SJSA1 (cell line): ENCODE measurements around the gene LRRN2. TPM values are rescaled to one million over a fixed set of nuclear protein-coding genes. Genes with fewer than 3 reads are reported as not detected.
"Not testable (repeated sequence)": the region's sequence is repeated elsewhere in the genome, so short reads cannot be mapped to it uniquely, and the experiment has no call there.

ENCODE experiments used
- DNase-seq, 2 experiments: peaks; one replicate each; pipeline ENCODE4 v3.0.0-alpha.2; 2015 to 2020; ENCODE audit warnings: low spot score in 2 of 2, low read depth in 1 of 2
- H3K27ac ChIP-seq: fragments of 250-450 bp; sonication (Bioruptor Pico); 2 replicates; pipeline ENCODE4 v1.5.1; 2020; ENCODE audit warnings: mild to moderate bottlenecking, moderate library complexity
- H3K27me3 ChIP-seq: fragments of 250-450 bp; sonication (Bioruptor Pico); replicated peaks from 2 replicates; pipeline ENCODE4 v1.5.1; 2020; ENCODE audit warnings: mild to moderate bottlenecking, moderate library complexity
- H3K36me3 ChIP-seq: fragments of 250-450 bp; sonication (Bioruptor Pico); 2 replicates; pipeline ENCODE4 v1.5.1; 2020; ENCODE audit warnings: mild to moderate bottlenecking
- H3K4me1 ChIP-seq: fragments of 250-450 bp; sonication (Bioruptor Pico); replicated peaks from 2 replicates; pipeline ENCODE4 v1.6.1; 2021; ENCODE audit warnings: mild to moderate bottlenecking
- H3K4me3 ChIP-seq: fragments of 250-450 bp; sonication (Bioruptor Pico); 2 replicates; pipeline ENCODE4 v1.5.1; 2020; ENCODE audit warnings: mild to moderate bottlenecking
- H3K9me3 ChIP-seq: fragments of 250-450 bp; sonication (Bioruptor Pico); replicated peaks from 2 replicates; pipeline ENCODE4 v1.5.1; 2020; ENCODE audit warnings: mild to moderate bottlenecking
- total RNA-seq: library from RNA; depleted of rRNA; stranded (reverse); fragments of >200 nt; shearing (Covaris generic); gene quantifications from 2 replicates; pipeline ENCODE4 v1.2.3, GENCODE V29; 2014; rRNA removed

The LRRN2 gene
- total RNA-seq = not detected in 2 replicates

DNA sequence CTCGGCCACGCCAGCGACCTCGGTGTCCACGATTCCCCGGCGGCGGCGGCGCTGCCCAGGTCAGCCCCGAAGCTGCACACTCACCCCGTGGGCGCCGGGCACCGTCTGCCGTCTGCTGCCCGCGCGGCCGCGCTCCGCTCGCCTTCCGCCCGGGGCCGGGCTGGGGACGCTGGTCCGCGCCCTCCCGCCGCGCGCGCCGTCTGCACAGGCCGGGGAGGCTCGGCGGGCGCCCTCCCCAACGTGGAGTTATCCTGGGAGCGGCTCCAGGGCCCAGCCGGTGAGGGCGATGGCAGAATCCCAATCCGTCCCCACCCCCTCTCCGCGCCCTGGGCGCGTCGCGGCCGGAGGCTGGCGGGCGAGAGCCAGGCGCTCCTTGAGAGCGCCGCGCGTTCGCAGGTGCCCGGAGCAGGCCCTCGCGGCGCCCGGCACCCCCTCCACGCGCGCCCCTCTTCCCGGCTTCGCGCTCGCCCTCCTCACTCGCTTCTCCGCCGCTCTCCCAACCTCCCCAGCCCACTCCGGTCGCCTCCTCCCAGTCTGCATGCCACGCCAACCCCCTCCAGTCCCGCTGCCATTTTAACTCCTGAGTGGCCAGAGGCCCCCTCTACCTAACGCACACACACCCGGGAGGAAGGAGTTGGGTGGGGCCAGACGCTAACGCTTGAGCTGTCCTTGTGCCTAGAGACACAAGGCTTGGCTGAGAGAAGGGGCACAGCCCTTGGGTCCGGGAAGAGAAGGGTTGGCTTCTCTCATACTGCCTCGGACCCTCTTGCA is at the start of gene LRRN2:
Gene LRRN2 (minus strand): TSS at position 503 of the 771 bp plus-strand sequence. CDS start 65,746 bp downstream, outside the sequence.
- H3K27ac ChIP-seq = no peak within 1 kb of the TSS
- H3K9me3 ChIP-seq = no peaks in the 10 kb centered on the region
- peaks cover 5% of the 10 kb centered on the region; the same call in 1 of the 2 replicates for H3K4me1 ChIP-seq
- no peak within 1 kb of the TSS for H3K4me3 ChIP-seq
- no peaks in the 10 kb centered on the region for H3K36me3 ChIP-seq
- no peak for DNase-seq
- H3K27me3 ChIP-seq = peaks cover 62% of the 10 kb centered on the region

DNA sequence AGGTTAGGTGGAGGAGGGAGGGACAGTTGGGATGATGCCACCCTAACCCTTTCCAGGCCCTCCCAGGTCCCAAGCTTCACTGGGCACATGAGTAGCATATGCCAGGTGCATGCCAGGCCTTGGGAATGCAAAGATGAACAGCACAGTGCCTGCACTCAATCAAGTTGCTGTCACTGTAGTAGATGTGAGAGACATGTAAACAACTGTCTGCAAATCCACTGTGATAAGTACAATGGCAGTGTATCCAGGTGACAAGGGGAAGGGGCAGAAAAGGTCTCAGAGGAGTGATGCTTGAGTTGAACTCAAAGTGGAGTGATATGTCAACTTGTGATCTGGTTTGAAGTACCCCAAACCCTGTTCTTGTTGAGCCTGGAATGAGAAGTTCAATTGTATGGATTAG is 49.5 kb upstream of the LRRN2 start:
- Histone ChIP-seq H3K27me3 (peaks cover 30% of the 10 kb centered on the region), H3K36me3 (no peaks in the 10 kb centered on the region), H3K27ac (no peak overlapping the region), H3K4me1 (no peaks in the 10 kb centered on the region), H3K4me3 (no peak overlapping the region), H3K9me3 (no peaks in the 10 kb centered on the region; the same call in 1 of the 2 replicates)
- no peak for DNase-seq

GRCh38 chr1:204733869-204734596 is 48.5 kb upstream of the LRRN2 start:
- no peak overlapping the region for H3K4me3 ChIP-seq
- peaks cover 30% of the 10 kb centered on the region for H3K27me3 ChIP-seq
- no peak for DNase-seq
- no peak overlapping the region for H3K27ac ChIP-seq
- no peaks in the 10 kb centered on the region for H3K4me1 ChIP-seq
- no peaks in the 10 kb centered on the region for H3K36me3 ChIP-seq
- H3K9me3 ChIP-seq = no peaks in the 10 kb centered on the region; the same call in 1 of the 2 replicates

- H3K4me3 ChIP-seq = no peak overlapping the region
- no peak overlapping the region for H3K27ac ChIP-seq
- peaks cover 37% of the 10 kb centered on the region for H3K27me3 ChIP-seq
- no peaks in the 10 kb centered on the region for H3K36me3 ChIP-seq
- no peak for DNase-seq
- no peaks in the 10 kb centered on the region for H3K4me1 ChIP-seq
- no peaks in the 10 kb centered on the region for H3K9me3 ChIP-seq
These were observed 47.8 kb upstream of the LRRN2 start for GRCh38 chr1:204733289-204733688.

DNA sequence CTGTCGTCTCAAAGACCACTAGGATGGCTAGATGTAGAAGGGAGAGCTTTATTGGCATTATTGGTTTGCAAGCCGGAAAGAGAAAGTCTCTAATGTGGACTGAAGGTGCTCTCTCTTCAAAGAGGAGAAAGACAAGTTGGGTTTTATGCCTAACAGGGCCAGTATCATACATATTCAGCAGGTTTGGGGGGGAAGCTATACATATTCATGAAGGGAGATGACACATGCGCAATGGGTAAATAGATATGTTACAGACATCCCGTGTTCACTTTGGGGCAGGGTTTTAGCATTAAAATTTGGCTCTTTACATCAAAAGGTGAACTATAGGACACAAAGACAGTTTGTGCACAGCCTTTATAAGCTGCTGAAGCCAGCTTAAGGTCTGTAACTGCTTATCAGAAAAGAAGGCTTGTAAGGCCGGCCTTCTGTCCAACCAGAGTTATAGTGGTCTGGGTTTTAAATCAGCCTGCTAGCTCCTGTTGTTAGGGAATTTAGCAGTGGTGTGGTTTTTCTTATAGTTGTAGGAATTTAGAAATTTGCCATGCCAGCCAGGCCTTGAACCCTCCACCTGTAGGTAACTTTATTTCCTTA is 46.5 kb upstream of the LRRN2 start:
- H3K4me1 ChIP-seq = no peaks in the 10 kb centered on the region
- H3K36me3 ChIP-seq = no peaks in the 10 kb centered on the region
- peaks cover 34% of the 10 kb centered on the region for H3K27me3 ChIP-seq
- H3K4me3 ChIP-seq = no peak overlapping the region
- DNase-seq = no peak
- no peaks in the 10 kb centered on the region for H3K9me3 ChIP-seq
- no peak overlapping the region for H3K27ac ChIP-seq

GRCh38 chr1:204731509-204731908 is 46.0 kb upstream of the LRRN2 start:
- H3K4me3 ChIP-seq = no peak overlapping the region
- DNase-seq = no peak
- no peaks in the 10 kb centered on the region for H3K9me3 ChIP-seq
- no peaks in the 10 kb centered on the region for H3K36me3 ChIP-seq
- peaks cover 33% of the 10 kb centered on the region for H3K27me3 ChIP-seq
- no peaks in the 10 kb centered on the region for H3K4me1 ChIP-seq
- H3K27ac ChIP-seq = no peak overlapping the region

- Histone ChIP-seq H3K4me1 (no peaks in the 10 kb centered on the region), H3K4me3 (no peak overlapping the region), H3K27ac (no peak overlapping the region), H3K36me3 (no peaks in the 10 kb centered on the region), H3K27me3 (peaks cover 31% of the 10 kb centered on the region), H3K9me3 (no peaks in the 10 kb centered on the region)
- DNase-seq = no peak
These were observed 45.4 kb upstream of the LRRN2 start for GRCh38 chr1:204730826-204731459.

DNA sequence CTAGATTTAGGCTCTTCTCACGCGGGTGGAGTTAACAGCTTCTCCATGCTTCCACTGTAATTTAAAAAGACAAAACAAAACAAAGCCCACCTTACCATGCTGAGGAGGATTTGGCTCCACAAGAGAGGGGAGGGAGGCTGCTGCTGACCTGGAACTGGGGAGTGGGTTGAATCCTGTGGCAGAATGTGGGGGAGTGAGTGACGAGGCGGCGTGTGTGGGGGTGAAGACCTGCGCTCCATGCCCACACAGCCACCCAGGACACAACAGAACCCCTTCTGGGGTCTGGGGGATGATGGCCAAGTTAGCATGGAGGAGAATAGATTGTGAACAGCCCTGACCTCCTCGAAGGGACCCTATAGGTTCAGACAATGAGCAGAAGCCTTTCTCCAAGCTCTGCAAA is 44.0 kb upstream of the LRRN2 start:
- no peak for DNase-seq
- Histone ChIP-seq H3K36me3 (no peaks in the 10 kb centered on the region), H3K27me3 (peaks cover 27% of the 10 kb centered on the region), H3K4me3 (no peak overlapping the region), H3K4me1 (no peaks in the 10 kb centered on the region), H3K9me3 (no peaks in the 10 kb centered on the region), H3K27ac (no peak overlapping the region)

DNA sequence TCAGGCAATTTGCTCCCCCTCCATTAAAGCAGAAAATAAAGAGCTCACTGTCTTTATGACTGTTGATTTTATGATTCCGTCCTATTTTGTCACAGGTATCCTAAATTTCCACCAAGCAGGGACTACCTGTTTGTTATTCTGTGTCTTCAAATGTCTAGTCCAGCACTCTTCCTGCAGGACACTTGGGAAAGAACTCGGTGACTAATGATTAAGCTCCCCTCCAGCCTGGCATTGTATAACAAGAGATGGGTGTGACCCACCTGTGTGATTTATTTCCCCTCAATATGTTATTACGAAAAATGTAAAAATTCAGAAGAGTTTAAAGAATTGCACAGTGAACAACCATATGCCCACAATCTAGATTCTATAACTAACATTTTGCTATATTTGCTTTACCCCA is 42.9 kb upstream of the LRRN2 start:
- H3K4me3 ChIP-seq = no peak overlapping the region
- no peaks in the 10 kb centered on the region for H3K4me1 ChIP-seq
- H3K9me3 ChIP-seq = no peaks in the 10 kb centered on the region
- no peak overlapping the region for H3K27ac ChIP-seq
- H3K27me3 ChIP-seq = peaks cover 27% of the 10 kb centered on the region
- no peaks in the 10 kb centered on the region for H3K36me3 ChIP-seq
- DNase-seq = peak in 1 of 2 experiments; percentile 7

- H3K27me3 ChIP-seq = peaks cover 27% of the 10 kb centered on the region
- H3K36me3 ChIP-seq = no peaks in the 10 kb centered on the region
- H3K4me1 ChIP-seq = no peaks in the 10 kb centered on the region
- no peak overlapping the region for H3K27ac ChIP-seq
- peak in 1 of 2 experiments; percentile 26 for DNase-seq
- no peaks in the 10 kb centered on the region for H3K9me3 ChIP-seq
- H3K4me3 ChIP-seq = no peak overlapping the region
These were observed 42.5 kb upstream of the LRRN2 start for GRCh38 chr1:204728045-204728444.

- DNase-seq, H3K9me3 ChIP-seq, H3K27ac ChIP-seq, H3K4me1 ChIP-seq, H3K4me3 ChIP-seq, H3K36me3 ChIP-seq: not testable (repeated sequence)
- H3K27me3 ChIP-seq = peaks cover 27% of the 10 kb centered on the region
These were observed 41.9 kb upstream of the LRRN2 start for GRCh38 chr1:204727438-204727837.

- no peaks in the 10 kb centered on the region for H3K36me3 ChIP-seq
- H3K4me3 ChIP-seq = no peak overlapping the region
- H3K27ac ChIP-seq = no peak overlapping the region
- H3K9me3 ChIP-seq = no peaks in the 10 kb centered on the region
- H3K4me1 ChIP-seq = no peaks in the 10 kb centered on the region
- peaks cover 18% of the 10 kb centered on the region for H3K27me3 ChIP-seq
- peak in 1 of 2 experiments; percentile 6 for DNase-seq
These were observed 40.9 kb upstream of the LRRN2 start for GRCh38 chr1:204726478-204726877.

DNA sequence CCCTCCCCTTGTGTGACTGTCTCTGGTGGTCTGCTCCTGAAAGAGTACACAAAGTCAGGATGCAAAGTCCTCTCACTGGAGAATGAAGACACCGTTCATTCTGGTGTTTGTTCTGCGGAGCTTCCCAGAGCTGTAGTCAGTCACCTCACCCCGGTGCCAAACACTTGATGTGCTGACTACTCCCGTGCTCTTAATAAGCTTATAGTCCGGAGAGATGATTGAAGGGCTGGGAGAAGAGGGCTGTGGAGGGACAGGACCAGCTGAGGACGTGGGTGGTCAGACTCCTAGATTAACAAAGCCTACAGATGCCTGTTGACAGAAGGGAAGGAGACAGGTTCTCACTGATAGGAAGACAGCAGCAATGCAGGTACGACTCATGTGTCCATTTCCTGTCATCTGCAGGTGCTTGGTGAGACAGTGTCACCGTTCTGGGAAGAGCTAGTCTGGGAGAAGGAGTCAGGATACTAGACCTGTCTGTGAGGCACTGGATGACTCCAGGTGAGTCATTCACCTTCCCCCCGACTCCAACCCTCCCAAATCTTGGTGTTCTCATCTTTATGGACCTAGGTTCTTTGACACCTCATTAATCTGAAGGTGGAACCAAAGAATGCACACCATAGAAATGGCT is 40.4 kb upstream of the LRRN2 start:
- H3K9me3 ChIP-seq = no peaks in the 10 kb centered on the region
- H3K4me3 ChIP-seq = no peak overlapping the region
- DNase-seq = peak in 1 of 2 experiments; percentile 17
- H3K27ac ChIP-seq = no peak overlapping the region
- no peaks in the 10 kb centered on the region for H3K4me1 ChIP-seq
- no peaks in the 10 kb centered on the region for H3K36me3 ChIP-seq
- peaks cover 12% of the 10 kb centered on the region for H3K27me3 ChIP-seq
